H1 (cell line): ENCODE results near the gene CISD2.

ENCODE experiments used
- CTCF ChIP-seq, 3 experiments: IDR thresholded peaks; 1 replicate in 2 of 3; 2 replicates in 1 of 3; pipeline versions ENCODE4 v1.5.1 to v1.6.1; 2011; ENCODE audit warnings: low read length in 3 of 3, mild to moderate bottlenecking in 3 of 3, inconsistent platforms in 2 of 3, low read depth in 1 of 3, moderate library complexity in 1 of 3; ENCODE audit not compliant: insufficient read depth in 1 of 3; ENCODE audit errors: control extremely low read depth in 1 of 3
- GABPA ChIP-seq: IDR thresholded peaks from 2 replicates; pipeline ENCODE4 v1.6.1; 2011; ENCODE audit warnings: mild to moderate bottlenecking, low read length, moderate library complexity, borderline replicate concordance; ENCODE audit not compliant: insufficient read depth
- HDAC2 ChIP-seq, 2 experiments: fragments of 300-600 bp in 1 of 2; sonication (generic) in 1 of 2; IDR thresholded peaks; 2 replicates each; pipeline ENCODE4 v1.6.1; 2011 to 2012; ENCODE audit warnings: low read depth in 2 of 2, low read length in 2 of 2, mild to moderate bottlenecking in 2 of 2, moderate library complexity in 2 of 2, borderline replicate concordance in 1 of 2, inconsistent platforms in 1 of 2
- MAX ChIP-seq: IDR thresholded peaks from 2 replicates; pipeline ENCODE4 v1.6.1; 2012; ENCODE audit warnings: inconsistent platforms
- NRF1 ChIP-seq: IDR thresholded peaks from 2 replicates; pipeline ENCODE4 v1.6.1; 2011; ENCODE audit warnings: mild to moderate bottlenecking, low read depth, low read length, improper control_type of control experiment
- POLR2AphosphoS5 ChIP-seq: IDR thresholded peaks from 2 replicates; pipeline ENCODE4 v1.6.1; 2011; ENCODE audit warnings: low read depth, low read length
- RAD21 ChIP-seq, 2 experiments: IDR thresholded peaks in 1 of 2; conservative IDR thresholded peaks in 1 of 2; 2 replicates each; pipeline ENCODE4 v1.6.1; 2011; ENCODE audit warnings: low read depth in 2 of 2, low read length in 2 of 2, improper control_type of control experiment in 1 of 2, inconsistent platforms in 1 of 2, mild to moderate bottlenecking in 1 of 2, moderate library complexity in 1 of 2
- ZNF274 ChIP-seq: IDR thresholded peaks from 2 replicates; pipeline ENCODE4 v1.7.0; 2012; ENCODE audit warnings: low read length, borderline replicate concordance; ENCODE audit errors: extremely low read depth

- TF ChIP-seq CTCF (IDR thresholded peaks at IDR 0.05; ENCODE audit: control extremely low read depth in 1 of 3, insufficient read depth in 1 of 3, low read depth in 1 of 3, low read length in 3 of 3): no peak
- no peak for TF ChIP-seq MAX
- TF ChIP-seq GABPA: no peak
- TF ChIP-seq POLR2AphosphoS5: no peak
- no peak for TF ChIP-seq NRF1
- no peak for TF ChIP-seq HDAC2 (IDR thresholded peaks at IDR 0.05; ENCODE audit: borderline replicate concordance in 1 of 2, low read depth in 2 of 2, low read length in 2 of 2)
- no peak for TF ChIP-seq ZNF274
- TF ChIP-seq RAD21 (IDR thresholded peaks at IDR 0.05 in 1 of 2, conservative IDR thresholded peaks at IDR 0.05 in 1 of 2; ENCODE audit: low read depth in 2 of 2, low read length in 2 of 2): no peak
Measured at GRCh38 chr4:102858828-102859464, 9.8 kb upstream of the CISD2 start.
